Heart left ventricle (tissue), 13 donors: Measurements from ENCODE around the gene PROKR2.

Experiments
- POLR2A ChIP-seq, 2 donors: fragments of 450-650 bp; IDR thresholded peaks; one replicate each; pipeline ENCODE4 v1.6.1; 2017; ENCODE audit warnings: antibody characterized with exemption in 2 of 2, mild to moderate bottlenecking in 2 of 2, moderate library complexity in 2 of 2
- TF ChIP-seq, protein P1 (sequence below), 12 donors: fragments of 200-600 bp; sonication (generic) in 4 of 12; IDR thresholded peaks; one replicate each; pipeline versions ENCODE4 v1.5.0 to v1.8.0; 2018 to 2022; ENCODE audit warnings: antibody characterized with exemption in 12 of 12, mild to moderate bottlenecking in 5 of 12
- donor health status: ischemic (EF 13 %, LVEDD 7.1; RV severe dilation, severe dysfunction).
- donor health status: DM: no; HTN: yes; CAD: no.
- donor health status: DM: no; HTN: no; CAD: no.
- donor health status: ischemic (EF 25% LVEDD 6.9; RV normal size, moderate dysfunction).
- donor health status: ischemic (EF 25% LVEDD 5.7; RV mildly dilated, moderate dysfunction).
- donor health status: ischemic (EF 35%, LVEDD 5.7; RV mildly dilated, moderate dysfunction).
- donor health status: nonischemic (EF 11% LVEDD 7.7; RV severe dilation, severe dysfunction).
- donor health status: DM: yes; HTN: yes; CAD: no.
- donor health status: PGD.
- donor health status: ischemic (EF 29% LVEDD 5.4; RV normal size, mild dysfunction).
- donor health status: nonischemic (EF 23%, LVEDD 6.1; RV moderate dilation, normal function).

GRCh38 chr20:5282561-5282960 is 34.2 kb downstream of the PROKR2 start:
- TF ChIP-seq, protein P1, sequence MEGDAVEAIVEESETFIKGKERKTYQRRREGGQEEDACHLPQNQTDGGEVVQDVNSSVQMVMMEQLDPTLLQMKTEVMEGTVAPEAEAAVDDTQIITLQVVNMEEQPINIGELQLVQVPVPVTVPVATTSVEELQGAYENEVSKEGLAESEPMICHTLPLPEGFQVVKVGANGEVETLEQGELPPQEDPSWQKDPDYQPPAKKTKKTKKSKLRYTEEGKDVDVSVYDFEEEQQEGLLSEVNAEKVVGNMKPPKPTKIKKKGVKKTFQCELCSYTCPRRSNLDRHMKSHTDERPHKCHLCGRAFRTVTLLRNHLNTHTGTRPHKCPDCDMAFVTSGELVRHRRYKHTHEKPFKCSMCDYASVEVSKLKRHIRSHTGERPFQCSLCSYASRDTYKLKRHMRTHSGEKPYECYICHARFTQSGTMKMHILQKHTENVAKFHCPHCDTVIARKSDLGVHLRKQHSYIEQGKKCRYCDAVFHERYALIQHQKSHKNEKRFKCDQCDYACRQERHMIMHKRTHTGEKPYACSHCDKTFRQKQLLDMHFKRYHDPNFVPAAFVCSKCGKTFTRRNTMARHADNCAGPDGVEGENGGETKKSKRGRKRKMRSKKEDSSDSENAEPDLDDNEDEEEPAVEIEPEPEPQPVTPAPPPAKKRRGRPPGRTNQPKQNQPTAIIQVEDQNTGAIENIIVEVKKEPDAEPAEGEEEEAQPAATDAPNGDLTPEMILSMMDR (IDR thresholded peaks at IDR 0.05): no peak
- TF ChIP-seq POLR2A (IDR thresholded peaks at IDR 0.05): no peak
